T-cell (primary cell): ENCODE results near the gene TGFBR2. TPM values are rescaled to one million over a fixed set of nuclear protein-coding genes. Genes with fewer than 3 reads are reported as not detected.

Source experiments
- ATAC-seq, 4 experiments: fragments of 200-7000 bp in 3 of 4; fragments of 150-1000 bp in 1 of 4; cut with Tn5 transposase; replicated peaks in 1 of 4; 1 replicate in 3 of 4; 2 replicates in 1 of 4; pipeline ENCODE4 v1.10.0; 2021; ENCODE audit warnings: moderate library complexity in 3 of 4, mild to moderate bottlenecking in 2 of 4, moderate number of reproducible peaks in 1 of 4
- CTCF ChIA-PET, 2 donors: fragments of 300-600 bp; sonication (Branson Sonifier 250); formaldehyde crosslinking; loops; one replicate each; lab custom pipeline; 2022; ENCODE audit warnings: antibody characterized with exemption in 2 of 2; lab: Charles Lee
- POLR2A ChIA-PET, 2 donors: fragments of 300-600 bp; sonication (Branson Sonifier 250); formaldehyde crosslinking; loops; one replicate each; lab custom pipeline; 2022; ENCODE audit warnings: antibody characterized with exemption in 2 of 2; lab: Charles Lee
- DNase-seq, 35 experiments: peaks; one replicate each; pipeline versions ENCODE4 v3.0.0 to v3.0.0-alpha.2; 2013 to 2023
- H3K27ac ChIP-seq: one replicate; pipeline ENCODE4 v1.5.1; 2013; ENCODE audit warnings: low read length
- H3K27me3 ChIP-seq, 2 experiments: replicated peaks in 1 of 2; 1 replicate in 1 of 2; 2 replicates in 1 of 2; pipeline versions ENCODE4 v1.6.1 to v1.7.0; 2013; ENCODE audit warnings: low read length in 1 of 2, mixed read lengths in 1 of 2; ENCODE audit not compliant: control insufficient read depth in 2 of 2, insufficient read depth in 2 of 2; ENCODE audit errors: extremely low read depth in 1 of 2
- H3K36me3 ChIP-seq, 2 donors: 1 replicate in 1 of 2; 2 replicates in 1 of 2; pipeline versions ENCODE4 v1.6.1 to v1.7.0; 2013; ENCODE audit warnings: low read length in 1 of 2; ENCODE audit not compliant: control insufficient read depth in 2 of 2, insufficient read depth in 1 of 2; ENCODE audit errors: extremely low read depth in 1 of 2
- H3K4me1 ChIP-seq, 2 experiments: 1 replicate in 1 of 2; 2 replicates in 1 of 2; pipeline versions ENCODE4 v1.6.1 to v1.7.0; 2013; ENCODE audit warnings: low read length in 2 of 2, mixed read lengths in 1 of 2; ENCODE audit not compliant: insufficient read depth in 2 of 2, control insufficient read depth in 1 of 2; ENCODE audit errors: extremely low read depth in 1 of 2
- H3K4me3 ChIP-seq, 2 donors: 1 replicate in 1 of 2; 2 replicates in 1 of 2; pipeline versions ENCODE4 v1.5.1 to v1.7.0; 2013; ENCODE audit warnings: mild to moderate bottlenecking in 2 of 2, low read length in 1 of 2, moderate library complexity in 1 of 2; ENCODE audit not compliant: control insufficient read depth in 1 of 2; ENCODE audit errors: extremely low read depth in 1 of 2
- H3K9me3 ChIP-seq: 2 replicates; pipeline ENCODE4 v1.7.0; 2013
- H3K27ac Mint-ChIP-seq, 2 donors: one replicate each; pipeline ENCODE4 v1.8.0; 2020 to 2021; ENCODE audit warnings: mild to moderate bottlenecking in 2 of 2, mixed read lengths in 2 of 2
- H3K27me3 Mint-ChIP-seq, 2 donors: one replicate each; pipeline ENCODE4 v1.8.0; 2021 to 2022; ENCODE audit warnings: mixed read lengths in 2 of 2
- H3K36me3 Mint-ChIP-seq: one replicate; pipeline ENCODE4 v1.8.0; 2021; ENCODE audit warnings: mixed read lengths
- H3K4me1 Mint-ChIP-seq, 3 donors: one replicate each; pipeline ENCODE4 v1.8.0; 2020 to 2022; ENCODE audit warnings: mixed read lengths in 3 of 3, mild to moderate bottlenecking in 1 of 3
- H3K4me3 Mint-ChIP-seq, 3 donors: one replicate each; pipeline ENCODE4 v1.8.0; 2020 to 2022; ENCODE audit warnings: mild to moderate bottlenecking in 3 of 3, mixed read lengths in 3 of 3, moderate library complexity in 3 of 3
- H3K9me3 Mint-ChIP-seq, 3 donors: one replicate each; pipeline ENCODE4 v1.8.0; 2020 to 2022; ENCODE audit warnings: mixed read lengths in 3 of 3
- WGBS: methylation state at CpG from one replicate; pipeline ENCODE4 v1.1.5; 2013; ENCODE audit warnings: missing lambda C conversion rate; ENCODE audit not compliant: insufficient coverage; 5-methylcytosine and 5-hydroxymethylcytosine counted together
- total RNA-seq, 35 experiments: library from RNA in 6 of 35; stranded (reverse) in 6 of 35; fragments of 120-200 nt in 1 of 35; gene quantifications; one replicate each; pipeline versions ENCODE4 v1.2.1 to v1.2.4 and lab custom pipeline; 2013 to 2026

TGFBR2 gene
- total RNA-seq, 5 donors from 2014 or later (not counting 1 experiment from before 2014, with no cell fraction given): 114 to 145 (median 127) TPM

DNA sequence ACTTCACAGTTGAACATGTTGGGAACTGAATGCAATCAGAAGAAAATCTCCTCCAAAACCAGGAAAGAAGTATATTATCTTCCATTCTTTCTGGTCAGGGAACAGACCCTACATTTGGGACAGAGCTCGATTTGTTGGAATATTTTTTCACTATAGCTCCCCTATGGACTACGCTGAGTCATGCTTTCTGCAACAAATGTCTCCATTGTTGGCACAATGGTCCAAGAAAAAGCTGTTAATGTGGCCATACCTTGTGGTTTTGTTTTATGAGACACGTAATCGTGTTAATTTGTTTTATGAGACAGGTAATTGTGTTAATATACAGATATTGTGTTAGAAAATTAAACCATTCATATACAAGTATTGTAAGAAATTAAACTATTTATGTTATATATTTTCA lies 101.4 kb downstream of the TGFBR2 start:
- DNase-seq (no peak), ATAC-seq (no peak)
- peaks cover 4% of the 10 kb centered on the region in 2 experiments for H3K4me1 ChIP-seq
- H3K36me3 Mint-ChIP-seq: peaks cover 16% of the 10 kb centered on the region
- CTCF ChIA-PET: no interaction called here
- no peak overlapping the region for H3K27ac Mint-ChIP-seq
- no peaks in the 10 kb centered on the region for H3K27me3 Mint-ChIP-seq
- H3K9me3 ChIP-seq: no peaks in the 10 kb centered on the region
- POLR2A ChIA-PET: interaction anchor here in 1 of 2 donors (0.6 kb wide), 1 partner anchor 454 kb away, joined by 3 read pairs; no protein-coding TSS in a partner anchor
- H3K27ac ChIP-seq: no peak overlapping the region
- no peak overlapping the region for H3K4me3 ChIP-seq
- H3K36me3 ChIP-seq: no peaks in the 10 kb centered on the region
- no peak overlapping the region for H3K4me3 Mint-ChIP-seq
- H3K9me3 Mint-ChIP-seq: peaks cover 0 to 11% (median 2%) of the 10 kb centered on the region in 3 donors
- WGBS: 100% methylated on average over 1 of the region's 4 CpGs
- no peaks in the 10 kb centered on the region for H3K27me3 ChIP-seq
- H3K4me1 Mint-ChIP-seq: peaks cover 19 to 29% (median 28%) of the 10 kb centered on the region in 3 donors

DNA sequence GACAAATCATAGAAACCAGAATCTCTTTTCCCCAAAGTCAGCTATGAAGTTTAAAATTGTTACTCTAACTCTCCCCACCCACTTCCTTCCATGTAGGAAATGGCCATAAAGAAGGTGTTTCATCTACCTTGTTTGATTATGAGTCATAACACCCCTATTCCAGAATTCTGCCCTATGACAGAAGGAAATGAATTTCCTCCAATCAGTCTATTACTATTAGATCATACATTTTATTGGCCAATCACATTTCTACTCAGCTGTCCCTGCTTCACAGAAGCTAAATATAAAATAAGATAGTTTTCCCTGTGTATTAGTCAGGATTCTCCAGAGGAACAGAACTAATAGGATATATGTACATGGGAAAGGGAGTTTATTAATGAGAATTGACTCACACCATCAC lies 102.1 kb downstream of the TGFBR2 start:
- Mint-ChIP-seq H3K27me3 (no peaks in the 10 kb centered on the region), H3K4me1 (peaks cover 19 to 29% (median 26%) of the 10 kb centered on the region in 3 donors), H3K4me3 (no peak overlapping the region), H3K36me3 (peaks cover 9% of the 10 kb centered on the region), H3K9me3 (peaks cover 0 to 4% (median 2%) of the 10 kb centered on the region in 3 donors), H3K27ac (no peak overlapping the region)
- ChIA-PET CTCF (no interaction called here), POLR2A (interaction anchor here in 1 of 2 donors (0.6 kb wide), 1 partner anchor 499 kb away, joined by 3 read pairs; no protein-coding TSS in a partner anchor)
- DNase-seq: no peak
- Histone ChIP-seq H3K27me3 (no peaks in the 10 kb centered on the region), H3K36me3 (no peaks in the 10 kb centered on the region), H3K9me3 (no peaks in the 10 kb centered on the region), H3K27ac (no peak overlapping the region), H3K4me3 (no peak overlapping the region), H3K4me1 (peaks cover 4 to 5% of the 10 kb centered on the region in 2 experiments)
- ATAC-seq: peak in 1 of 4 experiments; percentile 35

DNA sequence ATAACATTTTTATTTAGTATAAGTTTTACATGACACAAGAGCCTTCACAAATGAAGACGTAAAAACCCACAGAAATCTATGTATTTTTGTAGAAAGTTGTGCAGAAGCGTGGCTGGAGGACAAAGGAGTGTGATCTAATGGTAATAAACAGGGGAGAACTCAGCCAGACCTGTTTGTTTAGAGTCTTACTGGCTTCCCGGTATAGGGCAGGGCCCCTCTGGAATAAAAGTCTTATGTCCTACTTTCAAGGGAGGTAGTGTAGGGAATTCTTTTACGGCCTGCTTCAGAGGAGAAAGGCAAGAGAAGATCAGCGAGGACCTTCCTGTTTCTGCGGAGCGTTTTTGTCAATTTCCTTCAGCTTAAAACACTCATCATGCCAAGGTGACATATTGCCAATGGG lies 103.6 kb downstream of the TGFBR2 start:
- Mint-ChIP-seq H3K4me3 (no peak overlapping the region), H3K36me3 (peaks cover 7% of the 10 kb centered on the region), H3K4me1 (peaks cover 13 to 18% (median 15%) of the 10 kb centered on the region in 3 donors), H3K9me3 (peaks cover 0 to 4% (median 2%) of the 10 kb centered on the region in 3 donors), H3K27me3 (no peaks in the 10 kb centered on the region), H3K27ac (no peak overlapping the region)
- Histone ChIP-seq H3K4me3 (no peak overlapping the region), H3K36me3 (no peaks in the 10 kb centered on the region), H3K9me3 (no peaks in the 10 kb centered on the region), H3K27me3 (peaks cover 0 to 2% of the 10 kb centered on the region in 2 experiments), H3K27ac (no peak overlapping the region), H3K4me1 (peaks cover 4 to 5% of the 10 kb centered on the region in 2 experiments)
- WGBS: 100% methylated on average over 2 of the region's 7 CpGs
- DNase-seq: no peak
- POLR2A ChIA-PET: no interaction called here
- ATAC-seq: no peak
- CTCF ChIA-PET: interaction anchor here in 1 of 2 donors (0.6 kb wide), 1 partner anchor 893 kb away, joined by 5 read pairs; no protein-coding TSS in a partner anchor

GRCh38 chr3:30711151-30711550 lies 104.8 kb downstream of the TGFBR2 start:
- Mint-ChIP-seq H3K36me3 (peaks cover 4% of the 10 kb centered on the region), H3K27ac (no peak overlapping the region), H3K4me3 (no peak overlapping the region), H3K27me3 (no peaks in the 10 kb centered on the region), H3K4me1 (peaks cover 13 to 18% (median 15%) of the 10 kb centered on the region in 3 donors), H3K9me3 (peaks cover 0 to 4% (median 2%) of the 10 kb centered on the region in 3 donors)
- no peaks in the 10 kb centered on the region for H3K9me3 ChIP-seq
- ATAC-seq: no peak
- ChIA-PET POLR2A (no interaction called here), CTCF (no interaction called here)
- H3K36me3 ChIP-seq: no peaks in the 10 kb centered on the region
- H3K4me3 ChIP-seq: no peak overlapping the region
- no peak overlapping the region for H3K27ac ChIP-seq
- peaks cover 4 to 5% of the 10 kb centered on the region in 2 experiments for H3K4me1 ChIP-seq
- H3K27me3 ChIP-seq: peaks cover 0 to 2% of the 10 kb centered on the region in 2 experiments
- DNase-seq: no peak

DNA sequence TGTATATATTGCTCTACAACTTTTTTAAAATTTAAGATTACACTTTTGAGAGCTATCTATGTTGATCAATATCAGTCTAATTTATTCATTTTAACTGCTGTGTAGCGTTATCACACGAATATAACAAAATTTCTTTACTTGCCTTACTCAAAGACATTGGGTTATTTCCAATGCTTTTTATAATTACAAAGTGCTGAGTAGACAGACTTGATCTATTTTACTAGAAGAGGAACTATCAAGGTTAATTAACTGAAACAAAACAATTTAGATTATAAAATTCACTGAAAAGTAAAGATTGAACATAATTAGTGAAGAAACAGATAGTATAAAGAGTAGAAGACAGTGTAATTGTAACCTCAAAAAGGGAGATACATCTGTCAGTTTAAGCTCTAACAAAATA lies 105.5 kb downstream of the TGFBR2 start:
- CTCF ChIA-PET: no interaction called here
- Histone ChIP-seq H3K36me3 (no peaks in the 10 kb centered on the region), H3K9me3 (no peaks in the 10 kb centered on the region), H3K27me3 (peaks cover 0 to 2% of the 10 kb centered on the region in 2 experiments), H3K4me3 (no peak overlapping the region), H3K27ac (no peak overlapping the region), H3K4me1 (peaks cover 4 to 5% of the 10 kb centered on the region in 2 experiments)
- Mint-ChIP-seq H3K27ac (no peak overlapping the region), H3K27me3 (no peaks in the 10 kb centered on the region), H3K4me1 (peaks cover 13 to 18% (median 15%) of the 10 kb centered on the region in 3 donors), H3K4me3 (no peak overlapping the region), H3K36me3 (no peaks in the 10 kb centered on the region), H3K9me3 (peaks cover 0 to 2% (median 0%) of the 10 kb centered on the region in 3 donors)
- WGBS: no CpG with 5 or more reads among the region's 2 CpGs
- ATAC-seq: no peak
- POLR2A ChIA-PET: no interaction called here
- DNase-seq: no peak

- peaks cover 13 to 18% (median 15%) of the 10 kb centered on the region in 3 donors for H3K4me1 Mint-ChIP-seq
- Histone ChIP-seq H3K36me3 (no peaks in the 10 kb centered on the region), H3K4me1 (peaks cover 4 to 5% of the 10 kb centered on the region in 2 experiments), H3K27me3 (peaks cover 0 to 2% of the 10 kb centered on the region in 2 experiments), H3K27ac (no peak overlapping the region), H3K4me3 (no peak overlapping the region), H3K9me3 (no peaks in the 10 kb centered on the region)
- H3K9me3 Mint-ChIP-seq: no peaks in the 10 kb centered on the region
- H3K4me3 Mint-ChIP-seq: peak overlapping the region in 1 of 3 donors; percentile 5
- no peak for DNase-seq
- no peak overlapping the region for H3K27ac Mint-ChIP-seq
- WGBS: no CpG with 5 or more reads among the region's 4 CpGs
- ChIA-PET CTCF (no interaction called here), POLR2A (interaction anchor here (0.6 kb wide), 2 partner anchors 29 to 635 kb away, joined by 3 to 5 read pairs; no protein-coding TSS in a partner anchor)
- no peaks in the 10 kb centered on the region for H3K36me3 Mint-ChIP-seq
- no peaks in the 10 kb centered on the region for H3K27me3 Mint-ChIP-seq
- no peak for ATAC-seq
Measured at GRCh38 chr3:30712991-30713390, 106.6 kb downstream of the TGFBR2 start.
